HepG2 (cell line): ENCODE data around the gene RBM23. TPM values are rescaled to one million over a fixed set of nuclear protein-coding genes. Genes with fewer than 3 reads are reported as not detected.

Experiments
- ARID2 ChIP-seq: sonication (generic); formaldehyde crosslinking; IDR thresholded peaks from 2 replicates; pipeline ENCODE4 v1.8.1; 2022; ENCODE audit warnings: mild to moderate bottlenecking, missing genetic modification reagents, borderline replicate concordance
- JDP2 ChIP-seq: sonication (generic); formaldehyde crosslinking; IDR thresholded peaks from 2 replicates; pipeline ENCODE4 v1.8.1; 2022; ENCODE audit warnings: missing genetic modification reagents, borderline replicate concordance
- MED13 ChIP-seq: sonication (generic); formaldehyde crosslinking; IDR thresholded peaks from 2 replicates; pipeline ENCODE4 v1.5.0; 2020; ENCODE audit warnings: missing genetic modification reagents
- NFYB ChIP-seq: sonication (generic); formaldehyde crosslinking; IDR thresholded peaks from 2 replicates; pipeline ENCODE4 v1.4.0; 2020; ENCODE audit warnings: missing genetic modification reagents
- RBFOX2 ChIP-seq: fragments of 200-400 bp; formaldehyde crosslinking; IDR thresholded peaks from 2 replicates; pipeline ENCODE4 v1.6.1; 2017; ENCODE audit warnings: low read depth, mild to moderate bottlenecking, low read length
- RFX1 ChIP-seq: fragments of 450-650 bp; IDR thresholded peaks from 2 replicates; pipeline ENCODE4 v1.6.1; 2017
- SALL1 ChIP-seq: sonication (generic); formaldehyde crosslinking; IDR thresholded peaks from 2 replicates; pipeline ENCODE4 v1.8.0; 2022; ENCODE audit warnings: mild to moderate bottlenecking, missing genetic modification reagents
- SAP130 ChIP-seq: IDR thresholded peaks from 2 replicates; pipeline ENCODE4 v1.6.1; 2016; ENCODE audit warnings: low read depth
- SATB2 ChIP-seq: sonication (generic); formaldehyde crosslinking; IDR thresholded peaks from 2 replicates; pipeline ENCODE4 v1.5.0; 2020; ENCODE audit warnings: missing genetic modification reagents
- SMC3 ChIP-seq: IDR thresholded peaks from 2 replicates; pipeline ENCODE4 v1.6.1; 2011; ENCODE audit warnings: low read length, improper control_type of control experiment
- TEF ChIP-seq: sonication (generic); formaldehyde crosslinking; IDR thresholded peaks from 2 replicates; pipeline ENCODE4 v1.5.0; 2020; ENCODE audit warnings: missing genetic modification reagents
- ZBTB14 ChIP-seq: sonication (generic); formaldehyde crosslinking; IDR thresholded peaks from 2 replicates; pipeline ENCODE4 v1.4.0; 2020; ENCODE audit warnings: missing genetic modification reagents
- ZBTB7A ChIP-seq: sonication (generic); formaldehyde crosslinking; IDR thresholded peaks from 2 replicates; pipeline ENCODE4 v1.8.0; 2022; ENCODE audit warnings: mild to moderate bottlenecking, missing genetic modification reagents
- ZFP90 ChIP-seq: sonication (generic); formaldehyde crosslinking; IDR thresholded peaks from 2 replicates; pipeline ENCODE4 v1.8.0; 2022; ENCODE audit warnings: missing genetic modification reagents, mild to moderate bottlenecking, inconsistent platforms, borderline replicate concordance
- ZNF101 ChIP-seq: sonication (generic); formaldehyde crosslinking; IDR thresholded peaks from 2 replicates; pipeline ENCODE4 v1.4.0; 2020; ENCODE audit warnings: mild to moderate bottlenecking, low read depth, missing genetic modification reagents, borderline replicate concordance
- ZNF18 ChIP-seq: sonication (generic); formaldehyde crosslinking; IDR thresholded peaks from 2 replicates; pipeline ENCODE4 v1.8.0; 2022; ENCODE audit warnings: mild to moderate bottlenecking, missing genetic modification reagents; ENCODE audit not compliant: insufficient replicate concordance
- ZNF20 ChIP-seq: sonication (generic); formaldehyde crosslinking; IDR thresholded peaks from 2 replicates; pipeline ENCODE4 v1.4.0; 2020; ENCODE audit warnings: mild to moderate bottlenecking, moderate library complexity, missing genetic modification reagents
- ZNF282 ChIP-seq: fragments of 450-650 bp; IDR thresholded peaks from 2 replicates; pipeline ENCODE4 v1.6.1; 2018; ENCODE audit not compliant: partially characterized antibody
- ZNF33B ChIP-seq: sonication (generic); formaldehyde crosslinking; IDR thresholded peaks from 2 replicates; pipeline ENCODE4 v1.5.1; 2020; ENCODE audit warnings: mild to moderate bottlenecking, missing genetic modification reagents
- ZNF446 ChIP-seq: sonication (generic); formaldehyde crosslinking; IDR thresholded peaks from 2 replicates; pipeline ENCODE4 v1.5.0; 2020; ENCODE audit warnings: mild to moderate bottlenecking, missing genetic modification reagents
- ZNF598 ChIP-seq: sonication (generic); formaldehyde crosslinking; IDR thresholded peaks from 2 replicates; pipeline ENCODE4 v1.5.1; 2020; ENCODE audit warnings: mild to moderate bottlenecking, missing genetic modification reagents, borderline replicate concordance
- ZNF607 ChIP-seq: sonication (generic); formaldehyde crosslinking; IDR thresholded peaks from 2 replicates; pipeline ENCODE4 v1.5.1; 2020; ENCODE audit warnings: missing genetic modification reagents, mild to moderate bottlenecking, borderline replicate concordance
- ZNF674 ChIP-seq: sonication (generic); formaldehyde crosslinking; IDR thresholded peaks from 2 replicates; pipeline ENCODE4 v1.5.0; 2020; ENCODE audit warnings: low read depth, mild to moderate bottlenecking, missing genetic modification reagents
- ZNF691 ChIP-seq: sonication (generic); formaldehyde crosslinking; IDR thresholded peaks from 2 replicates; pipeline ENCODE4 v1.4.0; 2020; ENCODE audit warnings: missing genetic modification reagents, low read depth, mild to moderate bottlenecking, borderline replicate concordance
- ZNF703 ChIP-seq: sonication (generic); formaldehyde crosslinking; IDR thresholded peaks from 2 replicates; pipeline ENCODE4 v1.5.1; 2020; ENCODE audit warnings: missing genetic modification reagents, mild to moderate bottlenecking, moderate library complexity, borderline replicate concordance
- ZNF781 ChIP-seq: sonication (generic); formaldehyde crosslinking; IDR thresholded peaks from 2 replicates; pipeline ENCODE4 v1.5.1; 2020; ENCODE audit warnings: borderline replicate concordance, mild to moderate bottlenecking, missing genetic modification reagents; ENCODE audit errors: not compliant biosample characterization
- polyA plus RNA-seq, 8 experiments: library from polyadenylated mRNA; depleted of rRNA in 3 of 8; stranded (reverse) in 7 of 8; unstranded in 1 of 8; fragments of >200 nt; fragmentation: Illumina TruSeq in 4 of 8; extraction: Trizol in 4 of 8; gene quantifications; 2 replicates each; pipeline versions ENCODE4 v1.2.1 to v1.2.3, GENCODE V29; 2011 to 2016; ENCODE audit warnings: low read depth in 4 of 8, missing spikeins in 1 of 8, mixed read lengths in 1 of 8; ENCODE audit not compliant: insufficient read depth in 1 of 8
- total RNA-seq, 5 experiments: library from RNA; depleted of rRNA; stranded (reverse); fragments of >200 nt; fragmentation: Illumina TruSeq; extraction: Trizol; gene quantifications; 2 replicates each; pipeline ENCODE4 v1.2.3, GENCODE V29; 2016; ENCODE audit warnings: low read depth in 1 of 5

Gene RBM23
- total and polyA plus RNA-seq, 2 of the 13 experiments (the other 11 are each of a cell fraction or from before 2014, with no cell fraction given) = 1.5 to 2.1 TPM

GRCh38 chr14:22929104-22929960, 10.4 kb upstream of the RBM23 start, which contains the start of gene PRMT5 (continued):
- TF ChIP-seq NFYB (CRISPR knock-in tag) (peak; percentile 96), ZBTB7A (CRISPR knock-in tag) (peak; percentile 98), SATB2 (CRISPR knock-in tag) (peak; percentile 82), ZNF781 (CRISPR knock-in tag) (peak; percentile 98), ZBTB14 (CRISPR knock-in tag) (peak; percentile 68; the same call in 1 of the 2 replicates), ZNF674 (0 out of 2 replicates have a peak, but pooled peaks have one; percentile 93), ZFP90 (CRISPR knock-in tag) (peak; percentile 98), SAP130 (peak; percentile 99), ZNF20 (CRISPR knock-in tag) (no peak), ZNF691 (peak; percentile 96), ZNF446 (CRISPR knock-in tag) (peak; percentile 36; the same call in 1 of the 2 replicates), SALL1 (peak; percentile 98), ZNF282 (no peak), SMC3 (peak; percentile 35; the same call in 1 of the 2 replicates), TEF (CRISPR knock-in tag) (peak; percentile 95), ZNF598 (CRISPR knock-in tag) (peak; percentile 97; the same call in 1 of the 2 replicates), ZNF18 (peak; percentile 96), JDP2 (CRISPR knock-in tag) (peak; percentile 58; the same call in 1 of the 2 replicates), ARID2 (CRISPR knock-in tag) (peak; percentile 79; the same call in 1 of the 2 replicates), ZNF607 (CRISPR knock-in tag) (peak; percentile 94), RBFOX2 (peak; percentile 97), ZNF101 (CRISPR knock-in tag) (peak; percentile 64; the same call in 1 of the 2 replicates), ZNF33B (CRISPR knock-in tag) (peak; percentile 98), MED13 (peak; percentile 96), ZNF703 (CRISPR knock-in tag) (no peak; the same call in 1 of the 2 replicates), RFX1 (peak; percentile 100)
